HTERT RPE-1 (cell line): ENCODE results near the gene EIF2S1.
"Not testable (repeated sequence)": the region's sequence is repeated elsewhere in the genome, so short reads cannot be mapped to it uniquely, and the experiment has no call there.

Experiments used
- in situ Hi-C: fragments of 300-500 bp; cut with MboI; formaldehyde crosslinking; loops from 4 replicates; pipeline ENCODE4 v1.14.3; 2020; ENCODE audit warnings: low sequenced_read_pairs

Gene EIF2S1

DNA sequence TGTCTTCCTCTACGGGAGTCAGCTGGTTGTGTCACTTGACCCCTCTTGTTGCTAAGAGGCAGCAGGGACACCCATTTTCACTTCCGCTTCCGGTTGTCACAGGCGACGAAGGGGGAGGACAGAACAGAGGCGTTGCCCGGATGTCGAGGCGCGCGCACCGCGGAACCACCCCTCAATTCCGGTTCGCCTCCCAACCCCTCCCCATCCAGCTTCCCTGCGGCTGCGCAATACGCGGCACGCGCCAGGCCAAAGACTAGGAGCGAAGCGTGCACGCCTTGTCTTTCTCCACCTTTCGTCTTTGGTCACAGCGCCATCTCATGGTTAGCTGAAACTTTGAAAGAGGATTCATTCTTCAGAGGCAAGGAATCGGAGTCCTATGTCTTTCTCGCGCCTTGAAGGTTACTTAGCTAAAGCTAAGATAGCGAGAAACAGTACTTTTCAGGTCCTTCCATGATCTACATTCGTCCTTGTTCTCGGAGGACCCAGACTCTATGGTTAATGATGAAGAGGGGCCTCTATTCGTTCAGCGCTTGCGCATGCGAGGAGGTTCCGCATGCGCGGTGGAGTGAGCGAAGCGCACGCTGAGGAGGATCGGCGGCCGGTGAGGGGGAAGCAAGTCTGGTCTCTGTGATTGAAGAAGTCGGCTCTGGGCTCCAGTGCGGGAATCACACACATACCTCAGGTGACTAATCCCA, at the start of gene EIF2S1, which contains the start of gene ATP6V1D:
EIF2S1 (plus strand) TSS at position 554 of the 695 bp plus-strand sequence. CDS start 4,440 bp downstream, outside the sequence.
ATP6V1D (minus strand) TSS at position 30 of the 695 bp plus-strand sequence. CDS start 106 bp downstream, outside the sequence.
- in situ Hi-C loops = no loop called here

DNA sequence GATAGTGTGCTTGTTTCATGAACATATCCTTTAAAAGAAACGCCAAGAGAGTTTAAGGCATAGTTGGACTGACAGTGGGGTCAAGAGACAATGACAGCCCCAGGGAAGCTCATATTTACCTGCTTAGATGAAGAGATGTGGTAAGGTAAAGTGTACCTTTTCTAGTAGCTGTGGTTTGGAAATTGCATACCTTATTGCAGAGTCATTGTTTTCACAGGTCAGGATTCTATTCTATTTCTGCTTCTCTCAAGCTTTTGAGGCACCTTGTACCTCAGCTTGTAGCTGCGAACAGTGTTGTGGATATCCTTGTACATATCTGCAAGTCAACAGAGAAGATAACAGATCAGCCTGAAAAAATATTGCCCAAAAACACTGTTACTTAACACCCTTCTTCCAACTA, 48.3 kb upstream of the EIF2S1 start:
- in situ Hi-C loops = no loop called here

DNA sequence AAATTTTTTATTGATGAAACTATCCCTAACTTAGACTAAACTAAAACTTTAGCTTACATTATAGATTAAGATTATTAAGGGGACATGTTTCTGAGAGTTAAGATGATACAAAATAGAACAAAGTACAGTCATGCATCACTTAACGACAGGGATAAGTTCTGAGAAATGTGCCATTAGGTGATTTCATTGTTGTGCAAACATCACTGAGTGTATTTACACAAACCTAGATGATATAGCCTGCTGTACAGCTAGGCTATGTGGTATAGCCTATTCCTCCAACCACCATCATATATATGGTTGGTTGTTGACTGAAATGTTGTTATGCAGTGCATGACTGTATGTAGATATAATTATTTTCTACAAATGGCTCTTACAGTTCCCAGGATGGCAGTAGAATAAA, 47.0 kb upstream of the EIF2S1 start:
- in situ Hi-C loops = no loop called here

DNA sequence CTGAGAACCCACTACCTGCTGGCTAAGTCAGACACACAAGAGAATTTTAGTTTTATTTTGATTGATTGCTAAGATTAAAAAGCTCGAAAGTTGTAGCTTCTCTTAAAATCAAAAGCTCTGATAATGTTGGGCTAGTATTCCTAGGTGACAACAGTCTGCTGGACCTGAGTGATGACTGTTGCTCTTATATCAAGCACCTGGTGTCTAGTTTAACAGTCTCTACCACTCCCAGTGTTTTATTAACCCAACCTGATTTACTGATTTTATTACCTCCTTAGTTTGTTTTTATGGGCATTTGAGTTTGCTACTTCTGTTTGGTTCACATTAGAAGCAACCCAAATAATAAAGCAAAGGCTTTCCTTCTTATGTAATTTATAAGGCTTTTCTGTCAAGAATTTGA, 42.3 kb upstream of the EIF2S1 start:
- in situ Hi-C loops = no loop called here

DNA sequence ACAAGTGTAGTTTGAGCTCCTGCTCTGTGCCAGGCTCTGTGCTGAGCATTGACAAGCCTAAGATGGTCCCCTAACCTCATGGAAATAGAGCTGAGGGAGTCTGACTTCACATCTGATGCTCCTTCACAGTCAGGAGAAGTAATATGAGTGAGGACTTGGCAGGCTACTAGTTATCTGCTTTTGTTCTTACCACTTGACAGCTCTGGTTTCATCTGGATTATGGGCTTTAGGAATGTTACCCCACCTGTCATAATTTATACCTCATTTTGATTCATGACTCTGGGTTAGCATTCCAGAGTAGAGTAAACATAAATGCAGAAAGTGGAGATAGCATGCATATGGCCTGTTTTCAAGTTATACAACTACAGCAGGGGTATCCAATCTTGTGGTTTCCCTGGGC, 41.0 kb upstream of the EIF2S1 start:
- in situ Hi-C loops = no loop called here

DNA sequence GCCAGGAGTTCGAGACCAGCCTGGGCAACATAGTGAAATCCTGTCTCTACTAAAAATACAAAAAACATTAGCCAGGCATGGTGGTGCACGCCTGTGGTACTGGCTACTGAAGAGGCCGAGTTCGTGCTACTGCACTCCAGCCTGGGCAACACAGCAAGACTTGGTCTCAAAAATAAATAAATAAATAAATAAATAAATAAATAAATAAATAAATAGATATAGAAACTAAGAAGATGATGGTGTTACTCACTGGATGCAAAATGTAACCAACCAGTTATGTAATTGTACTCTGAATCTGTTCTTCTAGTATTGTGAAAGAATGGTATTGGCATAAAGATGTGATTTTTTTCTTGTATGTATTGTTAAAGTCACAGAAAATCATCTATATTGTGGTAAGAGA, 30.5 kb upstream of the EIF2S1 start:
- in situ Hi-C loops = not testable (repeated sequence)

DNA sequence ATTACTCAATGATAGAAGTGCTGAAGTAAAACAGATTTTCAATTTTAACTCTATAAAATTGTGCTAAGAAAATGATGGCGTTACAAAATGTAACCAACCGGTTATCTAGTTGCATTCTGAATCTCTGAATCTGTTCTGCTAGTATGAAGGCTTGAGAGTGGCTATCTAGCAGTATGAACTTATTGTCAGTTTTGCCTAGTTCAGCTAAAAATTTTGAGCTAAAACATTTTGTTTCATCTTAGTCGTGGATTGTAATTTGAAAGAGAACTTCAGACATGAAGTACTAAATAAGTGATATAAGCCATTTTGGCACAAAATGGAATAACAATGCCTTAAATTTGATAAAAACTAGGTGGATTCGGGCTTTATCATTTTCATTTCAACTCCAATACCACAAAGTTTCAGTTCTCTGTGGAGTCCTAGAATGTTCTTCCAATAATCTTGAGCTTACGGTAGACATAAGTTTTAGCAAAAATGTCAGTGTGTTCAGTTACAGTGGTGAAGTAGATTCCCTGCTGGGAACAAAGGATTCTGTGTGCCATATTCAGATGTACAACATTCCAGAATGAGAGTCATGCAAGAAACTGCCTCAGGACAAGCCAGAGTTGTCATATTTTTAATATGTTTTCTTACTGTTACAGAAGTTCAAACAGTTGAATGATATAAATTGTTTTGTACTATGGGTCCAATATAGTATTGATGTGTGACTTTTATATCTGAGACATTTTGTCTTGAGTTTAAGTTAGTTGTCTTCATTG, 28.6 kb upstream of the EIF2S1 start:
- in situ Hi-C loops = no loop called here

DNA sequence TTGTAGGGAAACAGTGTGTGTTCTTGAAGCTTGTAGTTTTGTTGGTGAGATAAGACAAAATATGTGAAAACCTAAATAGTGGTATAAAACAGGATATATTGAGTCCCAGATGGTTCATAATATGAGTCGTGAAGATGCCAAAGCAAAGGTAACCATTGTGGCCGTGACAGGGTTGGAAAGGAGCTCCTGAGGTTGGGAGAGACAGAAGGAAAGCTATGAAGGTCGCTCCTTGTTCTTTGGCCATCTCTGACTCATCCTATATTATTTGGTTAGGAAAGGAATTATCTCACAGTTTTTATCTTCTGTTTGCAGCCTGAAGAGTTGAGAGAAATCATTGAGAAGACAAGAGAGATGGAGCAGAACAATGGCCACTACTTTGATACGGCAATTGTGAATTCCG, 27.7 kb upstream of the EIF2S1 start:
- in situ Hi-C loops = no loop called here

DNA sequence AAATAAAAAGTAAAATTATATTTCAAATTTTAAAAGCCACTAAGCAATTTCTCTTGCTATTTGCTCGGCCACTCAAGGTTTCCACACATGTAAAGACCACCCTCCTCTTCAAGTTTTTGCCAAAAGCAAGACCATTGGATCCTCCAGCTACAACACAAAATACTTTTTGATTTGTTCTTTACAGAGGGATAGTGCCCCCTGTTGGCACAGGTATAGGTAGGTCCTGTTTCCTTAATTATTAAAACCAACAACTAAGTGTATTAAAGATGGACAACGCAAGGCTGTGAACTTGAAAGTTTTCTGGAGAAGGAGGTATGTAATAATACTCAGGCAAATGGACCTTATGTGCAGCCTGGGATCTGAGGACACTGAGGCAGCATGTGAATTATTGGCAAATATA, 24.3 kb upstream of the EIF2S1 start:
- in situ Hi-C loops = no loop called here

DNA sequence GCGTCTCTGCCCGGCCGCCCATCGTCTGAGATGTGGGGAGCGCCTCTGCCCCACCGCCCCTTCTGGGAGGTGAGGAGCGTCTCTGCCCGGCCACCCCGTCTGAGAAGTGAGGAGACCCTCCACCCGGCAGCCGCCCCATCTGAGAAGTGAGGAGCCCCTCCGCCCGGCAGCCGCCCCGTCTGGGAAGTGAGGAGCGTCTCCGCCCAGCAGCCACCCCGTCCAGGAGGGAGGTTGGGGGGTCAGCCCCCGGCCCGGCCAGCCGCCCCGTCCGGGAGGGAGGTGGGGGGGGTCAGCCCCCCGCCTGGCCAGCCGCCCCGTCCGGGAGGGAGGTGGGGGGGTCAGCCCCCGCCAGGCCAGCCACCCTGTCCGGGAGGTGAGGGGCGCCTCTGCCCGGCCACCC, 18.9 kb upstream of the EIF2S1 start:
- in situ Hi-C loops = not testable (repeated sequence)

DNA sequence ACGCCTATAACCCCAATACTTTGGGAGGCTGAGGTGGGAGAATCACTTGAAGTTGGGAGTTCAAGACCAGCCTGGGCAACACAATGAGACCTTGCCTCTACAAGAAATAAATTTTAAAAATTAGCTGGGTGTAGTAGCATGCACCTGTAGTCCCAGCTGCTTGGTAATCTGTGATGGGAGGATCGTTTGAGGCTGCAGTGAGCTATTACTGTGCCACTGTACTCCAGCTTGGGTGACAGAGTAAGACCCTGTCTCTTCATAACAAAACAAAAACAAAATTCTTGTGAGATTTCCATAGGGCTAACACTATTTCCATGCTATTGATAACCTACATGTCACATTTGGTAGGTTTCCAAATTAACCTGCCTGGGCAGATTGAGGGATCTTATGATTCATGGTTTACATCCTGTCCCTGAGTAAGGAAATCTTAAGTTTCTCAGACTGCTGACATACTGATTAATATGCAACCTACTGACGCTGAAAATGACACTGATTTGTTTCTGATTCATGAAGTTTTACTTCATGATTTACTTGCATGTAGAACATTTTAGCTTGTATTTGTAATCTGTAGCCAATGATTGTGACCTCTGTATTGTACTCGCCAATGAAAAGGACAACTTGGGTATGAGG, 16.4 kb upstream of the EIF2S1 start:
- in situ Hi-C loops = no loop called here

DNA sequence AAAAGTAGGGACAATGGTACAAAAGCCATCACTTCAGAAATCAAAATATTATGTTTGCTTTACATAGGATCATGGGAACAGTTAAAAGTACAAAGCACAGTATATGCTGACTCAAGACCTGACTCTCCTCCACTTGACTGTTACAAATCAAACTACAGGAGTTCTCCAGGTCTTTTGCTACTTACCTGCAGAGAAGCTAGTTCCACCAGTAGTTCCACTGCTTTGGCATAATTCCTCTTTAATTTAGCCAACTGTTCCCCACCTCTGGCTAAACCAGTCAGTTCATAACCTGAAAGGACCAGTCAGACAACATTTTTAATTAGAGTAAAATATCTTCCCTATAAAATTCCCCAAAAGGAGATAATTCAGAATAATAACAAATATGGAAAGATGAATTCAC, 14.5 kb upstream of the EIF2S1 start:
- in situ Hi-C loops = no loop called here

DNA sequence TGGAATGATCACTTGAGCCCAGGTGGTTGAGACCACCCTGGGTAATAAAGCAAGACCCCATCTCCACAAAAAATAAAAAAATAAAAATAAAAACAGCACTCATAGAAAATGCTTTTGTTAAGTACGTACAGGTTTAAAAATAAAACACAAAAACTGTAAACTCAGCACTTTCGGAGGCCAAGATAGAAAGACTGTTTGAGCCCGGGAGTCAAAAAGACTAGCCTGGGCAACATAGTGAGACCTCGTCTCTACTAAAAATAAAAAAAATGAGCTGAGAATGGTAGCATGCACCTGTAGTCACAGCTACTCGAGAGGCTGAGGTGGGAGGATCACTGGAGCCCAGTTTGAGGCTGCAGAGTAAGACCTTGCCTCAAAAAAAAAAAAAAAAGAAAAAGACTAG, 8.1 kb upstream of the EIF2S1 start:
- in situ Hi-C loops = no loop called here

DNA sequence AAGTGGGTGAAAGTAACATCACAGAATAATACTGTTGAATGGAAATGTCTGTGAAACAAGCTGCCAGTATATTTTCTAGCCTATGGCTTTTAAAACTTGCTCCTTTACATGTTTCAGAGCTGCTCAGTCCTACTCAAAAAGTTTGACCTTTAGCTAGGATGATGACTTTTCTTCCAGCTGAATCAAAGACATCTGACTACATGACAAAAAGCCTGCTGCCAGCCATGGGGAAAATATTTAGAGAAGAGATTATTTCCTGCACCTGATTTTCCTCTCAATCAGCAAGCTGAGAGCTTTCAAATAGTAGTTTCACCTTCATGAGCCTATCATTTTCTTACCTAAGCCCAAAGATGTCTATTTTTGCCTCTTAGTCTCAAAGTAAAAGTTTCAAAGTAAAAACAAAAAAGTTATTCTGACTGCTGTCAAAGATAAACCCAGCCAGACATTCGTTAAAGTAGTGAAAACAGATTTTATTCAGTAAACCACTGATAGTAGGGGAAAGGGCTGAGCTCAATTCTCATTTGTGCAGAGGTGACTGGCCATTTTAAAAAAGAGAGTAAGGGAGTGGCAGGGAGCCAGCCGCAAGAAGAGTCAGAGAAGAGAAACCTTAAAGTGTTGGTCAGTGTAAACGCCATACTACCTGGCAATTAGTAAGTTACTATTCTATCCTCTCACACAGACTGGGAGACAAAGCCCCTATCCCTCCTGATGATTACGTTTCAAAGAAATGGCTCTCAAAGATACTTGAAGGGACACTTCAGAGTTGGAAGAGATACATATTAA, 2.8 kb upstream of the EIF2S1 start:
- in situ Hi-C loops = no loop called here

DNA sequence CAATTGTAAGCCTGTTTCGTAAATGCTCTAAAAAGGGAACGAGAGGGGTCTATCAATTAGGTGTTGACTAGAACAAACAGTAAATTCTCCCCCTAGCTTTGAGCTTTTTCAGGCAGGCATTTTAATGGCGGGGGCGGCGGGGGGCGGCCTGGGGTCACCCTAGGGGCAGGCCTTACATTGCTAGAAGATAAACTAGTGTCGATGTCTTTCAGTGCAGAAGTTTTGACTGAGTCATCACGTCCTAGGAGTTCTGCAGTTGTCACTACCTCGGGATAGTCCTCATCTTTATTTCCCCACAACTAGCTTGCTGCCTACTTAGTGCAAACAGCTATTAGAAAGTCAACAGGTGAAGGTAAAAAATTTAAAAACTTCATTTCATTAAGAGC, 2.2 kb upstream of the EIF2S1 start:
- in situ Hi-C loops = no loop called here

DNA sequence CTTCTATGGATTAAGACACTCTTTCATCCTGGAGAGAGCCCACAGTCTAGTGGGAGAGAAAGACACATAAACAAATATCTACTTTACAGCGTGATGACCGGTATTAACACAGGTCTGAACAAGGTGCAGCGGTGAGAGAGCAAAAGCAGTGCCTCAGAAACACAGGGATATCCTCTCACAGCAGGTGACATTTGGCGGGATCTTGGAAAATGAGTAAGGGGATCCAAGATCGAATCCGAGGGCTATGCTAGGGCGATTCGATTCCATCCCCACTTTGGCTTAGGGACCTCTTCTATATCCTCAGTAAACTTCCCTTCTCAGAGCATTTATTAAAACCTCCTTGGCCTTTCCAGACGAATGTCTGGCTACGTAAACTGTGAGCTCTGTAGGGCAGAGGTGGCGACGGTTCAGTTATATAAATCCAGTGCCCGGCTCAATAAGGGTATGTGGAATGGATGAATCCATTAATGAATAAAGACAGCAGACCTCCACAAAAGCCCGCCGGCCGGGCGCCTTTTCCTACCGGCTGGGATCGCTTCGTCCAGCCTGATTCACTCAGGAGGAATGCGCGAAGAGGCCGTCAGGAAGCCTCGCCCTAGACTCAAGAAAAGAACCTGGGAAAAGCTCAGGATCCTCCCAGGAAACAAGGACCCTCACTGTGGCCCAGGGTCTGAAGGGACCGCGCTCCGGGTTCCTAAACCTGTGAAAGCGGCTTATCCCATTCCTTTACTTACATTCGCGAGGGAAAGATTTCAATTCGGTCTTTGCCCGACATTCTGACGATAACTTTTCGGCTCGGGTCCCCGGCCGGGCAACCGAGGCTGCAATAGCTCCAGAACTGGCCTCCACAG, 979 bp upstream of the EIF2S1 start:
- in situ Hi-C loops = no loop called here

DNA sequence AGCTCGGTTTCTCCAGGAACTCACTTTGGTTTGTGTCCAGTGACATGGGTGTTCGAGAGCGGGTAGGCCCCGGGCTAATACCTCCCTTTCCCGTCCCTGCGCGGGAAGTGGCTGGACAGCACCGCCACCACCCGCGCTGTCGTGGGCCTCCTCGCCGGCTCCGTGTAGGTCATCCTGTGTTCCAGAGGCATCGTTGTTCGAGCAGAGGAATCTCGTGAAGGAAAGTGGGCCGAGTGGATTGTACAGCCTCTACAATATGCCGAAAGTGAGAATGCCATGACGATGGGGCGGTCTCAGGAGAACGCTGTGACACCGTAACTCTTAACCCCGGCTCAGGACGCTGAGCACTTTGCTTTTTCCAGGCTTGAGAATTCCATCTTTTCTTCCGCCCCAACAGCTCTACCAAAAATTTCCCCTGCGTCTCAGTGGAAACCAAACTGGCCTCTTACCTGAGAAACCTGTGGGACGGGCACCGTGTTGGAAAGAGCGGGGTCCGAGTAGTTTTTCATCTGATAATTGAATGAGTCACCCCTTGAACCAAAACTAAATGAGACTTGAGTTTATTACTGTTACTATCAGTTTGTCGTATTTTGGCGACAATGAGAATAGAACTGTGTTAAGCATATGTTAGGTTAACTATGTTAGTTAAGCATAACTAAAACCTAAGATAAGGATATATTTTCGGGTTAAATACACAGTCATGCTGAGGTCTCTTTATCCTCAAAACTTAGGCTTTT, 510 bp downstream of the EIF2S1 start:
- in situ Hi-C loops = no loop called here

DNA sequence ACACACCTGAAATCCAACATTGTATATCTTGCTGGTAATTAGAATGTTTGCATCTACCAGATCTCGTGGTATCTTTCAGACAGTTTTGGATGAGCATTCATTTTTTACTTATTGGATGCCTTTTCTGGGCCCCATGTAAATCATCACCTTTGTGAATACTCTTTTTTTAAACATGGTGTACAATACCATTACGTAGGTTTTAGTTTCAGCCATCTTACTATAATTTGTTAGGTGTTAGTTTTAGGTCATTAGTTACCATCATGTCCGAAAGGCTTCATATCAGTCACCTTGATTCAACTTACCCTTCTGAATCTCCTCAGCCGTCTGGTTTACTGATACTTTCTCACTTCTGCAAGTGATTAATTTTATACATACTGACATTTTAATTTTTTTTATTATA, 5.3 kb downstream of the EIF2S1 start:
- in situ Hi-C loops = no loop called here

DNA sequence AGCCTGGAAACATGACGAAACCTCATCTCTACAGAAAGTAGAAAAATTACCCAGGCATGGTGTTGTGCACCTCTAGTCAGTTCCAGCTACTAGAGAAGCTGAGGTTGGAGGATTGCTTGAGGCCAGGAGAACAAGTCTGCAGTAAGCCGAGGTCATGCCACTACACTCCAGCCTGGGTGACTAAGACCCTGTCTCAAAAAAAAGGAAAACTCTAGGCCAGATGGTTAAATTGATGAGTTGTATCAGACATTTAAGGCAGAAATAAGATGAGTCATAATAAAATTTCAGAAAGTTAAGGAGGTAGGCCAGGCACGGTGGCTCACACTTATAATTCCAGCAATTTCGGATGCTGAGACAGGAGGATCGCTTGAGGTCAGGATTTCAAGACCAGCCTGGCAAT, 10.7 kb downstream of the EIF2S1 start:
- in situ Hi-C loops = no loop called here
